Inferior parietal cortex (tissue), 1 donor: ENCODE results near the gene FGFR2.
A peak's percentile ranks its signal among the peaks of the same experiment; 100 is the strongest.

Experiments used
- DNase-seq: peaks from one replicate; pipeline ENCODE4 v3.0.0-alpha.2; 2016; ENCODE audit errors: extremely low spot score

Gene FGFR2

GRCh38 chr10:121598263-121599249 is at the start of gene FGFR2:
FGFR2 (minus strand) TSS chr10:121598444; CDS start chr10:121593817, 4,627 bp downstream.
- no peak for DNase-seq

- peak; percentile 9 for DNase-seq
Measured at GRCh38 chr10:121647401-121647800, 49.2 kb upstream of the FGFR2 start.

- DNase-seq, result no peak
Measured at GRCh38 chr10:121645696-121646095, 47.5 kb upstream of the FGFR2 start.

GRCh38 chr10:121644501-121644900 is 46.3 kb upstream of the FGFR2 start:
- no peak for DNase-seq

GRCh38 chr10:121640266-121640665 is 42.0 kb upstream of the FGFR2 start:
- no peak for DNase-seq

GRCh38 chr10:121639416-121639815 is 41.2 kb upstream of the FGFR2 start:
- no peak for DNase-seq

- no peak for DNase-seq
Measured at GRCh38 chr10:121637437-121637836, 39.2 kb upstream of the FGFR2 start.

- no peak for DNase-seq
Measured at GRCh38 chr10:121633056-121633455, 34.8 kb upstream of the FGFR2 start.

- DNase-seq, result no peak
Measured at GRCh38 chr10:121631365-121632029, 33.3 kb upstream of the FGFR2 start.

GRCh38 chr10:121628859-121629258 is 30.6 kb upstream of the FGFR2 start:
- DNase-seq, result no peak

- DNase-seq, result no peak
Measured at GRCh38 chr10:121627876-121628581, 29.8 kb upstream of the FGFR2 start.

- DNase-seq, result no peak
Measured at GRCh38 chr10:121624836-121625486, 26.7 kb upstream of the FGFR2 start.

GRCh38 chr10:121618906-121619305 is 20.7 kb upstream of the FGFR2 start:
- no peak for DNase-seq

GRCh38 chr10:121617176-121617575 is 18.9 kb upstream of the FGFR2 start:
- no peak for DNase-seq

- no peak for DNase-seq
Measured at GRCh38 chr10:121616291-121616690, 18.0 kb upstream of the FGFR2 start.

GRCh38 chr10:121615836-121616235 is 17.6 kb upstream of the FGFR2 start:
- DNase-seq, result no peak

- DNase-seq, result no peak
Measured at GRCh38 chr10:121615435-121615793, 17.2 kb upstream of the FGFR2 start.

GRCh38 chr10:121614613-121615434 is 16.6 kb upstream of the FGFR2 start:
- no peak for DNase-seq

- DNase-seq, result no peak
Measured at GRCh38 chr10:121613456-121613855, 15.2 kb upstream of the FGFR2 start.

GRCh38 chr10:121611393-121612159 is 13.3 kb upstream of the FGFR2 start:
- no peak for DNase-seq
